Gastroesophageal sphincter (tissue), 3 donors: ENCODE data around the gene CXCL5.

Experiments used
- CTCF ChIP-seq, 4 experiments: fragments of 200-600 bp in 2 of 4; fragments of 450-650 bp in 2 of 4; sonication (generic) in 1 of 4; IDR thresholded peaks; one replicate each; pipeline ENCODE4 v1.5.1; 2017 to 2019; ENCODE audit warnings: antibody characterized with exemption in 4 of 4, mild to moderate bottlenecking in 2 of 4, moderate library complexity in 2 of 4
- POLR2A ChIP-seq, 2 donors: fragments of 450-650 bp; IDR thresholded peaks; one replicate each; pipeline ENCODE4 v1.6.1; 2017; ENCODE audit warnings: antibody characterized with exemption in 2 of 2, mild to moderate bottlenecking in 2 of 2, moderate library complexity in 1 of 2
- POLR2AphosphoS5 ChIP-seq: sonication (generic); formaldehyde crosslinking; IDR thresholded peaks from one replicate; pipeline ENCODE4 v1.6.1; 2017; ENCODE audit warnings: antibody characterized with exemption

GRCh38 chr4:74041418-74041817, 42.9 kb upstream of the CXCL5 start:
- TF ChIP-seq CTCF (IDR thresholded peaks at IDR 0.05) (no peak), POLR2A (IDR thresholded peaks at IDR 0.05) (no peak), POLR2AphosphoS5 (no peak)
